Measurements from ENCODE around the gene BMP6. TPM values are rescaled to one million over a fixed set of nuclear protein-coding genes. Genes with fewer than 3 reads are reported as not detected.

BMP6 gene
- total RNA-seq, 1 experiment from 2014 or later, result 0.15 TPM

DNA sequence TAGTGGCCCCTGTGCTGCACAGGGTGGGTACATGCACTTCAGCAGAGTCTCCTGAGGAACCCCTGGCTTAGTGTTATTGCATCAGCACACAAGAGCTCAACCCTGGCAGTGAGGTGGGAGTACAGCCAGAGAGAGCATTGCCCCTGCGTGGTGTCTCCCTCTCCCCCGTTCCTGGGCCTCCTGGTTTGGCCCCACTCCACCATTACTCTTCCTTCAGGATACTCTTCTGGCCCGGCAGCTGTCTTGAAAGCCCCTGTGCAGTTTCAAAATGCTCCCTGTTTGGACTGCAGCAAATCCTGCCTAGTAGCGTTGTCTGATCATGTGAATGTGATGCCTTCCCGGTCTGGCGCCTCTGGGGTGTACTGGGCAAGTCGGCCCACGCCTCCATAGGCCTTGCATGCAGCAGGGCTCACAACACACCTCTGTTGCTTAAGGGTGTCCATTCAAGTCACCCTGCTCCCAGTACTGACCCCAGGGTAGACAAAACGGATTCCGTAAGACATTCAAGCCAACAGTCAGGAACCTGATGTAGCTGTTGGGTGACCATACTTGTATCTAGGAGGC, 152.6 kb downstream of the BMP6 start:
- Histone ChIP-seq H2AFZ (ENCODE audit: low read length) (no peak overlapping the region), H3K27ac (ENCODE audit: low read length) (no peak overlapping the region), H3F3A (ENCODE audit: low read length, unreplicated experiment) (no peaks in the 10 kb centered on the region), H3K9me2 (replicated peaks; ENCODE audit: low read length) (no peaks in the 10 kb centered on the region), H3K36me3 (ENCODE audit: low read depth, low read length) (peaks cover 25% of the 10 kb centered on the region), H3K9me3 (ENCODE audit: low read length) (no peaks in the 10 kb centered on the region), H3K4me3 (ENCODE audit: low read length) (no peak overlapping the region), H3K27me3 (ENCODE audit: low read length) (no peaks in the 10 kb centered on the region), H3K9ac (ENCODE audit: low read length) (no peak overlapping the region), H3K4me1 (ENCODE audit: insufficient read depth, low read length) (no peaks in the 10 kb centered on the region), H3K79me2 (ENCODE audit: low read length) (no peaks in the 10 kb centered on the region), H3K4me2 (ENCODE audit: low read length) (no peak overlapping the region), H4K20me1 (ENCODE audit: low read length) (no peaks in the 10 kb centered on the region)
- intact Hi-C loops (cut with micrococcal nuclease), result loop anchor here (5.0 kb wide), 1 partner anchor 156 kb away; no protein-coding TSS in a partner anchor
- DNase-seq (no peak), ATAC-seq (peak; percentile 17; the same call in 1 of the 2 replicates)
- CTCF ChIA-PET, result no interaction called here
- POLR2A ChIA-PET (ENCODE audit: unreplicated experiment), result no interaction called here
- no TSS peak for BruUV-seq (replicated peaks)
- TF ChIP-seq CTCF (conservative IDR thresholded peaks at IDR 0.05; ENCODE audit: low read depth, low read length), result no peak
- no peak for TF ChIP-seq EZH2 (IDR thresholded peaks at IDR 0.05; ENCODE audit: low read length, unreplicated experiment)
- TF ChIP-seq EZH2phosphoT487 (IDR thresholded peaks at IDR 0.05; ENCODE audit: borderline replicate concordance, low read length), result no peak

DNA sequence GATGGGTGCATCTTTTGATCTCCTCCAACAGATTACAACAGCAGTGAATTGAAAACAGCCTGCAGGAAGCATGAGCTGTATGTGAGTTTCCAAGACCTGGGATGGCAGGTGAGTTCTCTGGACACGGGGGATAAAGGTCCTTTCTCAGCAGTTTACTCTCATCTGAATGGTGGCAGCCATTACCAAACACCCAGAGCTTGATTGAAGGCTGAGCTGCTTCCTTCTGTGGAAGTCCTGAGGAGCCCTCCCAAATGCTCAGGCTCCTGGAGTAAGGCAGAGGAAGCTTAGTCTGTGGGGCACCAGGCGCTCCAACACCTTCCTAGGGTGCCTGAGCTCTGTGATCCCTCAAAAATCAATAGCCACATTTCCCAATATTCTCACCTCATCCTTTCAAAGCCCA, 153.1 kb downstream of the BMP6 start:
- POLR2A ChIA-PET (ENCODE audit: unreplicated experiment), result no interaction called here
- H3K27me3 ChIP-seq (ENCODE audit: low read length), result no peaks in the 10 kb centered on the region
- no peak overlapping the region for H3K4me2 ChIP-seq (ENCODE audit: low read length)
- H2AFZ ChIP-seq (ENCODE audit: low read length), result no peak overlapping the region
- CTCF ChIA-PET, result no interaction called here
- DNase-seq, result no peak
- intact Hi-C loops (cut with micrococcal nuclease), result loop anchor here (5.0 kb wide), 1 partner anchor 157 kb away; no protein-coding TSS in a partner anchor
- no peak for ATAC-seq
- no TSS peak for BruUV-seq (replicated peaks)
- H3K79me2 ChIP-seq (ENCODE audit: low read length), result no peaks in the 10 kb centered on the region
- H3K9me3 ChIP-seq (ENCODE audit: low read length), result no peaks in the 10 kb centered on the region
- peaks cover 25% of the 10 kb centered on the region for H3K36me3 ChIP-seq (ENCODE audit: low read depth, low read length)
- no peaks in the 10 kb centered on the region for H3K4me1 ChIP-seq (ENCODE audit: insufficient read depth, low read length)
- no peak overlapping the region for H3K27ac ChIP-seq (ENCODE audit: low read length)
- no peak overlapping the region for H3K4me3 ChIP-seq (ENCODE audit: low read length)
- no peak overlapping the region for H3K9ac ChIP-seq (ENCODE audit: low read length)
- TF ChIP-seq EZH2phosphoT487 (IDR thresholded peaks at IDR 0.05; ENCODE audit: borderline replicate concordance, low read length) (no peak), CTCF (conservative IDR thresholded peaks at IDR 0.05; ENCODE audit: low read depth, low read length) (no peak), EZH2 (IDR thresholded peaks at IDR 0.05; ENCODE audit: low read length, unreplicated experiment) (no peak)
- H3F3A ChIP-seq (ENCODE audit: low read length, unreplicated experiment), result no peaks in the 10 kb centered on the region
- H4K20me1 ChIP-seq (ENCODE audit: low read length), result no peaks in the 10 kb centered on the region
- H3K9me2 ChIP-seq (replicated peaks; ENCODE audit: low read length), result no peaks in the 10 kb centered on the region

DNA sequence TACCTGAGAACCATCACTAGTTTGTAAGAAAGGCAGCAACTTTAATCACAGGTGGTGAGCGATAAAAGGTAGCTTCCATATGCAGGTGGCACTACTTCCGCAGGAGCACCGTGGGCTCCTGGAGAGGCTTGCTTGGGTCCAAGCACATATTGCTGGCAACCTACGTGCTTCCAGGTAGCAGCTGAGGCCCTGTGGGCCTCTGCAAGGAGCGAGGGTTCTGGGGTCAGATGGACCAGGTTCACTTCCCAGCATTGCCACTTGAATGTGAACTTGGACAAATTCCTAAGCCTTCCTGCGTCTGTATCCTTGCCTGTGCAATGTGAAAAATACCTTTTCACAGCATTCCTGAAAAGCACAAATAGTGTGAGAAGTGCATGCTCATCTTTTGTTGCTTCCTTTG, 153.7 kb downstream of the BMP6 start:
- Histone ChIP-seq H4K20me1 (ENCODE audit: low read length) (no peaks in the 10 kb centered on the region), H2AFZ (ENCODE audit: low read length) (no peak overlapping the region), H3K27ac (ENCODE audit: low read length) (no peak overlapping the region), H3K4me3 (ENCODE audit: low read length) (no peak overlapping the region), H3F3A (ENCODE audit: low read length, unreplicated experiment) (no peaks in the 10 kb centered on the region), H3K79me2 (ENCODE audit: low read length) (no peaks in the 10 kb centered on the region), H3K4me2 (ENCODE audit: low read length) (no peak overlapping the region), H3K27me3 (ENCODE audit: low read length) (no peaks in the 10 kb centered on the region), H3K9me2 (replicated peaks; ENCODE audit: low read length) (no peaks in the 10 kb centered on the region), H3K36me3 (ENCODE audit: low read depth, low read length) (peaks cover 30% of the 10 kb centered on the region), H3K9me3 (ENCODE audit: low read length) (no peaks in the 10 kb centered on the region), H3K9ac (ENCODE audit: low read length) (no peak overlapping the region), H3K4me1 (ENCODE audit: insufficient read depth, low read length) (no peaks in the 10 kb centered on the region)
- BruUV-seq (replicated peaks), result no TSS peak
- DNase-seq (no peak), ATAC-seq (no peak; the same call in 1 of the 2 replicates)
- POLR2A ChIA-PET (ENCODE audit: unreplicated experiment), result no interaction called here
- no peak for TF ChIP-seq CTCF (conservative IDR thresholded peaks at IDR 0.05; ENCODE audit: low read depth, low read length)
- no peak for TF ChIP-seq EZH2 (IDR thresholded peaks at IDR 0.05; ENCODE audit: low read length, unreplicated experiment)
- TF ChIP-seq EZH2phosphoT487 (IDR thresholded peaks at IDR 0.05; ENCODE audit: borderline replicate concordance, low read length), result no peak
- CTCF ChIA-PET, result no interaction called here
- intact Hi-C loops (cut with micrococcal nuclease), result loop anchor here (5.0 kb wide), 1 partner anchor 157 kb away; no protein-coding TSS in a partner anchor

Data from PC-3 (cell line).